ENCODE measurements around the gene ZNF814. TPM values are rescaled to one million over a fixed set of nuclear protein-coding genes. Genes with fewer than 3 reads are reported as not detected.
A peak's percentile ranks its signal among the peaks of the same experiment; 100 is the strongest.
"Not testable (repeated sequence)": the region's sequence is repeated elsewhere in the genome, so short reads cannot be mapped to it uniquely, and the experiment has no call there.

ZNF814 gene
- total RNA-seq, 2 experiments from 2014 or later: 29.0 to 34.7 TPM

GRCh38 chr19:57813919-57814504 is 74.8 kb downstream of the ZNF814 start:
- intact Hi-C loops (cut with DNase I, micrococcal nuclease): loop anchor here (1.0 to 10.0 kb wide), 5 partner anchors 44 to 511 kb away; partner anchors contain the start of genes ZNF329 (in 1 of the 2), ZNF586 (in 1 of the 2), ZNF776 (in 1 of the 2) and ZSCAN22 (in 1 of the 2)
- peaks cover 46% of the 10 kb centered on the region for H3K36me3 Mint-ChIP-seq (ENCODE audit: low read depth)
- Histone ChIP-seq H3K4me3 (ENCODE audit: low read length) (peak overlapping the region; percentile 74), H3K27me3 (ENCODE audit: control insufficient read depth in 1 of 2, insufficient read depth in 2 of 2, low read length in 2 of 2) (no peaks in the 10 kb centered on the region), H3K9me3 (ENCODE audit: control insufficient read depth in 1 of 2, insufficient read depth in 1 of 2, low read length in 2 of 2) (no peaks in the 10 kb centered on the region), H3K27ac (ENCODE audit: low read depth in 1 of 2, low read length in 2 of 2) (peak overlapping the region; percentile 55 to 71), H3K4me1 (ENCODE audit: insufficient read depth, low read length) (peaks cover 37% of the 10 kb centered on the region), H3K36me3 (ENCODE audit: insufficient read depth, low read length) (peaks cover 19% of the 10 kb centered on the region)
- ChIA-PET CTCF (interaction anchor here (1.0 kb wide), 1 partner anchor 44 kb away, joined by 4 read pairs; the partner anchor contains the start of gene ZNF586), POLR2A (interaction anchor here (1.2 to 1.9 kb wide), 4 partner anchors 36 to 105 kb away, joined by 4 to 17 read pairs (median 10); partner anchors contain the start of genes ZNF154, ZNF417, ZNF586 and ZNF587)
- H3K27me3 Mint-ChIP-seq: no peaks in the 10 kb centered on the region
- no peaks in the 10 kb centered on the region for H3K9me3 Mint-ChIP-seq
- peak overlapping the region; percentile 97 for H3K4me3 Mint-ChIP-seq
- peaks cover 55% of the 10 kb centered on the region for H3K4me1 Mint-ChIP-seq (ENCODE audit: low read depth)
- DNase-seq (no peak), ATAC-seq (ENCODE audit: poor library complexity) (no peak)
- peak overlapping the region; percentile 94 for H3K27ac Mint-ChIP-seq
- no peak for TF ChIP-seq CTCF (IDR thresholded peaks at IDR 0.05)

- H3K27ac Mint-ChIP-seq: peak overlapping the region; percentile 94
- ATAC-seq (ENCODE audit: poor library complexity): peak; percentile 14
- peak overlapping the region; percentile 90 for H3K4me3 Mint-ChIP-seq
- H3K27me3 ChIP-seq (ENCODE audit: control insufficient read depth in 1 of 2, insufficient read depth in 2 of 2, low read length in 2 of 2); H3K4me3 ChIP-seq (ENCODE audit: low read length); CTCF ChIA-PET; H3K9me3 ChIP-seq (ENCODE audit: control insufficient read depth in 1 of 2, insufficient read depth in 1 of 2, low read length in 2 of 2); DNase-seq; H3K27me3 Mint-ChIP-seq; H3K9me3 Mint-ChIP-seq: not testable (repeated sequence)
- POLR2A ChIA-PET: interaction anchor here (0.6 kb wide), 1 partner anchor 36 kb away, joined by 4 read pairs; the partner anchor contains the start of gene ZNF587
- intact Hi-C loops (cut with DNase I, micrococcal nuclease): loop anchor here (1.0 to 10.0 kb wide), 3 partner anchors 40 to 512 kb away; partner anchors contain the start of genes ZNF329 (in 1 of the 2) and ZSCAN22 (in 1 of the 2)
- peaks cover 32% of the 10 kb centered on the region for H3K4me1 ChIP-seq (ENCODE audit: insufficient read depth, low read length)
- H3K4me1 Mint-ChIP-seq (ENCODE audit: low read depth): peaks cover 49% of the 10 kb centered on the region
- peak overlapping the region in 1 of 2 donors; percentile 27 for H3K27ac ChIP-seq (ENCODE audit: low read depth in 1 of 2, low read length in 2 of 2)
- peaks cover 24% of the 10 kb centered on the region for H3K36me3 ChIP-seq (ENCODE audit: insufficient read depth, low read length)
- H3K36me3 Mint-ChIP-seq (ENCODE audit: low read depth): peaks cover 52% of the 10 kb centered on the region
Measured at GRCh38 chr19:57812975-57813820, 75.6 kb downstream of the ZNF814 start.

GRCh38 chr19:57812226-57812625 is 76.6 kb downstream of the ZNF814 start:
- DNase-seq (no peak), ATAC-seq (ENCODE audit: poor library complexity) (no peak)
- Mint-ChIP-seq H3K4me1 (ENCODE audit: low read depth) (peaks cover 54% of the 10 kb centered on the region), H3K4me3 (peak overlapping the region; percentile 57), H3K27ac (peak overlapping the region; percentile 94), H3K36me3 (ENCODE audit: low read depth) (peaks cover 59% of the 10 kb centered on the region), H3K9me3 (no peaks in the 10 kb centered on the region), H3K27me3 (no peaks in the 10 kb centered on the region)
- intact Hi-C loops (cut with DNase I, micrococcal nuclease): loop anchor here (1.0 to 10.0 kb wide), 3 partner anchors 41 to 513 kb away; partner anchors contain the start of genes ZNF329 (in 1 of the 2) and ZSCAN22 (in 1 of the 2)
- TF ChIP-seq CTCF (IDR thresholded peaks at IDR 0.05): no peak
- POLR2A ChIA-PET: no interaction called here
- Histone ChIP-seq H3K36me3 (ENCODE audit: insufficient read depth, low read length) (peaks cover 33% of the 10 kb centered on the region), H3K27ac (ENCODE audit: low read depth in 1 of 2, low read length in 2 of 2) (peak overlapping the region in 1 of 2 donors; percentile 27), H3K27me3 (ENCODE audit: control insufficient read depth in 1 of 2, insufficient read depth in 2 of 2, low read length in 2 of 2) (no peaks in the 10 kb centered on the region), H3K9me3 (ENCODE audit: control insufficient read depth in 1 of 2, insufficient read depth in 1 of 2, low read length in 2 of 2) (no peaks in the 10 kb centered on the region), H3K4me1 (ENCODE audit: insufficient read depth, low read length) (peaks cover 32% of the 10 kb centered on the region), H3K4me3 (ENCODE audit: low read length) (no peak overlapping the region)
- CTCF ChIA-PET: no interaction called here

GRCh38 chr19:57810410-57811295 is 78.2 kb downstream of the ZNF814 start:
- H3K9me3 ChIP-seq (ENCODE audit: control insufficient read depth in 1 of 2, insufficient read depth in 1 of 2, low read length in 2 of 2); ATAC-seq (ENCODE audit: poor library complexity); H3K9me3 Mint-ChIP-seq; H3K27ac ChIP-seq (ENCODE audit: low read depth in 1 of 2, low read length in 2 of 2); H3K27me3 ChIP-seq (ENCODE audit: control insufficient read depth in 1 of 2, insufficient read depth in 2 of 2, low read length in 2 of 2); H3K27ac Mint-ChIP-seq; POLR2A ChIA-PET; CTCF ChIA-PET; H3K4me3 ChIP-seq (ENCODE audit: low read length); DNase-seq; H3K27me3 Mint-ChIP-seq: not testable (repeated sequence)
- Mint-ChIP-seq H3K4me1 (ENCODE audit: low read depth) (peaks cover 54% of the 10 kb centered on the region), H3K4me3 (peak overlapping the region; percentile 4), H3K36me3 (ENCODE audit: low read depth) (peaks cover 67% of the 10 kb centered on the region)
- H3K4me1 ChIP-seq (ENCODE audit: insufficient read depth, low read length): peaks cover 32% of the 10 kb centered on the region
- intact Hi-C loops (cut with DNase I, micrococcal nuclease): loop anchor here (10.0 kb wide), 2 partner anchors 344 to 514 kb away; partner anchors contain the start of genes ZNF329 (in 1 of the 2) and ZSCAN22 (in 1 of the 2)
- H3K36me3 ChIP-seq (ENCODE audit: insufficient read depth, low read length): peaks cover 33% of the 10 kb centered on the region

Measured in CD4-positive, alpha-beta T cell (primary cell).